Loucy (cell line): Measurements from ENCODE around the gene PLIN5.

Experiments used
- H2AFZ ChIP-seq: fragments of 200-600 bp; sonication (generic); 2 replicates; pipeline ENCODE4 v1.6.0; 2016; ENCODE audit warnings: antibody characterized with exemption, mild to moderate bottlenecking, low read length, moderate library complexity
- H3F3A ChIP-seq: fragments of 200-600 bp; 2 replicates; pipeline ENCODE4 v1.6.0; 2016; ENCODE audit warnings: antibody characterized with exemption, low read depth, mild to moderate bottlenecking
- H3K27me3 ChIP-seq: fragments of 200-600 bp; sonication (generic); 2 replicates; pipeline ENCODE4 v1.6.1; 2014; ENCODE audit warnings: low read length, mild to moderate bottlenecking; ENCODE audit not compliant: insufficient read depth, poor library complexity, severe bottlenecking
- H3K36me3 ChIP-seq: fragments of 200-600 bp; sonication (generic); 2 replicates; pipeline ENCODE4 v1.6.1; 2016; ENCODE audit warnings: low read length; ENCODE audit not compliant: insufficient read depth
- H3K4me1 ChIP-seq: fragments of 200-600 bp; sonication (generic); 2 replicates; pipeline ENCODE4 v1.5.1; 2014; ENCODE audit warnings: low read length, mild to moderate bottlenecking; ENCODE audit not compliant: insufficient read depth, poor library complexity, severe bottlenecking
- H3K4me2 ChIP-seq: fragments of 200-600 bp; sonication (generic); 2 replicates; pipeline ENCODE4 v1.6.0; 2014; ENCODE audit warnings: antibody characterized with exemption, low read length, low read depth, mild to moderate bottlenecking; ENCODE audit not compliant: poor library complexity, severe bottlenecking
- H3K4me3 ChIP-seq: fragments of 200-600 bp; sonication (generic); 2 replicates; pipeline ENCODE4 v1.5.1; 2014; ENCODE audit warnings: low read length, mild to moderate bottlenecking, mixed read lengths; ENCODE audit not compliant: poor library complexity, severe bottlenecking
- H3K79me2 ChIP-seq: fragments of 200-600 bp; sonication (generic); 2 replicates; pipeline ENCODE4 v1.6.1; 2014; ENCODE audit warnings: low read length; ENCODE audit not compliant: insufficient read depth
- H3K9ac ChIP-seq: fragments of 200-600 bp; sonication (generic); 2 replicates; pipeline ENCODE4 v1.6.0; 2014; ENCODE audit warnings: mild to moderate bottlenecking, low read depth, low read length, moderate library complexity; ENCODE audit not compliant: poor library complexity, severe bottlenecking
- H3K9me2 ChIP-seq: fragments of 200-600 bp; sonication (generic); replicated peaks from 2 replicates; pipeline ENCODE4 v1.6.1; 2016; ENCODE audit warnings: low read depth, low read length, mixed read lengths
- H3K9me3 ChIP-seq: fragments of 200-600 bp; sonication (generic); 2 replicates; pipeline ENCODE4 v1.6.1; 2014; ENCODE audit warnings: mild to moderate bottlenecking, antibody characterized with exemption, low read length, low read depth; ENCODE audit not compliant: insufficient read depth
- H4K20me1 ChIP-seq: fragments of 200-600 bp; sonication (generic); 2 replicates; pipeline ENCODE4 v1.6.0; 2014; ENCODE audit warnings: antibody characterized with exemption, low read length, mild to moderate bottlenecking; ENCODE audit not compliant: insufficient read depth, poor library complexity, severe bottlenecking
- EZH2phosphoT487 ChIP-seq: fragments of 200-600 bp; IDR thresholded peaks from 2 replicates; pipeline ENCODE4 v1.6.1; 2018; ENCODE audit warnings: antibody characterized with exemption, mild to moderate bottlenecking, moderate library complexity, borderline replicate concordance
- TF ChIP-seq, protein P1 (sequence below): fragments of 200-600 bp; sonication (generic); conservative IDR thresholded peaks from 2 replicates; pipeline ENCODE4 v1.5.1; 2014; ENCODE audit warnings: mild to moderate bottlenecking, antibody characterized with exemption, low read length

The PLIN5 gene

DNA sequence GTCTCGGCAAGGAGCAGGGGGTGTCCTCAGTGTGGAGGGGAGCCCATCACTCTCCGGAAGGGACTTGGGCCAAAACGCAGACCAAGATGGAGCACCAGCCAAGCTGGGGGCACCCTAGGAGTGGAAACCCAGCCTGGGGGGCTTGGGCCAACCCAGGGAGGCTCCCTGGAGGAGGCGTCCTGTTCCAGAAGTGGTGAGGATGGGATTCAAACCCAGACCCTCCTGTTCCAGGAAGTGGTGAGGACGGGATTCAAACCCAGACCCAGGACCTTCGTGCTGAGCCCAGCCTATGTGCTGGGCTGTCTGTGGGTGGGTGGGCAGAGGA is 15.9 kb downstream of the PLIN5 start:
- H3K9ac ChIP-seq: no peak overlapping the region
- TF ChIP-seq, protein P1, sequence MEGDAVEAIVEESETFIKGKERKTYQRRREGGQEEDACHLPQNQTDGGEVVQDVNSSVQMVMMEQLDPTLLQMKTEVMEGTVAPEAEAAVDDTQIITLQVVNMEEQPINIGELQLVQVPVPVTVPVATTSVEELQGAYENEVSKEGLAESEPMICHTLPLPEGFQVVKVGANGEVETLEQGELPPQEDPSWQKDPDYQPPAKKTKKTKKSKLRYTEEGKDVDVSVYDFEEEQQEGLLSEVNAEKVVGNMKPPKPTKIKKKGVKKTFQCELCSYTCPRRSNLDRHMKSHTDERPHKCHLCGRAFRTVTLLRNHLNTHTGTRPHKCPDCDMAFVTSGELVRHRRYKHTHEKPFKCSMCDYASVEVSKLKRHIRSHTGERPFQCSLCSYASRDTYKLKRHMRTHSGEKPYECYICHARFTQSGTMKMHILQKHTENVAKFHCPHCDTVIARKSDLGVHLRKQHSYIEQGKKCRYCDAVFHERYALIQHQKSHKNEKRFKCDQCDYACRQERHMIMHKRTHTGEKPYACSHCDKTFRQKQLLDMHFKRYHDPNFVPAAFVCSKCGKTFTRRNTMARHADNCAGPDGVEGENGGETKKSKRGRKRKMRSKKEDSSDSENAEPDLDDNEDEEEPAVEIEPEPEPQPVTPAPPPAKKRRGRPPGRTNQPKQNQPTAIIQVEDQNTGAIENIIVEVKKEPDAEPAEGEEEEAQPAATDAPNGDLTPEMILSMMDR: no peak
- TF ChIP-seq EZH2phosphoT487: no peak
- H3K36me3 ChIP-seq: no peaks in the 10 kb centered on the region
- no peaks in the 10 kb centered on the region for H3K4me1 ChIP-seq
- H3K27me3 ChIP-seq: no peaks in the 10 kb centered on the region
- no peak overlapping the region for H3K4me3 ChIP-seq
- H4K20me1 ChIP-seq: no peaks in the 10 kb centered on the region
- H3K4me2 ChIP-seq: no peak overlapping the region
- H3F3A ChIP-seq: no peaks in the 10 kb centered on the region
- no peaks in the 10 kb centered on the region for H3K9me2 ChIP-seq
- no peaks in the 10 kb centered on the region for H3K9me3 ChIP-seq
- no peaks in the 10 kb centered on the region for H3K79me2 ChIP-seq
- H2AFZ ChIP-seq: no peak overlapping the region

DNA sequence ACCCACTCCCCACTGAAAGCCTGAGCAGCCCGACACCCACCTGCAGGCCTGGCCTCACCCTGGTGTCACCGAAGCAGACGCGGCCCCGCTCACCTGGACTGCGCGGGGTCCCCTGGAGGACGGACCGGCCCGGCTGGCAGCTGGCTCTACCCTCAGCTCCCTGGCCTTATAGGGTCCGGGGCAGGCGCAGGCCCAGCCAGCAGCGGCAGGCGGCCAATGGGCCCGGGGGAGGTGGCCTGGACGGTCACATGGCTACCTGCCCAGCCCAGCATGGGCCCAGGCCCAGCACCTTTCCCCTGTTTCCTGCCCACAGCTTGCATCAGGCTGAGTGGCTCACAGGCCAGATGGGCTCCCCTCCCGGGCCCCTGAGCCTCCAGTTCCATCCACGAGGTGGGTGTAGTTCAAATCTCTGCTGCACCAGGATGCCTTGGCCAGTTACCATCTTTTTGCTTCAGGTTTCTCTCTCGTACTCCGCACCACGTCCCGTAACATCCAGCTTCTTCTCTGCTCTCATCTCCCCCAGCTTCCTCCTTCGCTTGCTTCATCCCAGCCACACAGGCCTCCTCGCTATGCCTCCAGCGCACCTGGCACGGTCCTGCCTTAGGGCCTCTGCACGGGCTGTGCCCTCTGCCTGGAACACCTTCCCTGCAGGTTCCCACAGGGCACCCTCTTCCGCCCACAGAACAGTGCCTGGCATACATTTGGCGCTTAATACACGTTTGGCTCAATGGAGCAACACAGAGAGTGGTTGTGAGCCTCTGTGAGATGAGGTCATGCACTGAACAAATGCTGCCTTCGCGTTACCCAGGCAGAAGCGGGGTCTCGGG is 16.5 kb downstream of the PLIN5 start, which contains the start of gene PLIN4:
Gene PLIN4 (minus strand): TSS at position 142 of the 827 bp plus-strand sequence. CDS start 214 bp downstream, outside the sequence.
- Histone ChIP-seq H3K9me3 (no peaks in the 10 kb centered on the region), H3K4me2 (no peak within 1 kb of the TSS), H3K9ac (no peak within 1 kb of the TSS), H3K36me3 (no peaks in the 10 kb centered on the region), H3K79me2 (no peaks in the 10 kb centered on the region), H3K27me3 (no peaks in the 10 kb centered on the region), H3K4me1 (no peaks in the 10 kb centered on the region), H3K9me2 (no peaks in the 10 kb centered on the region), H3F3A (no peaks in the 10 kb centered on the region), H4K20me1 (no peaks in the 10 kb centered on the region), H3K4me3 (no peak within 1 kb of the TSS), H2AFZ (no peak within 1 kb of the TSS)
- no peak for TF ChIP-seq EZH2phosphoT487
- TF ChIP-seq, protein P1: no peak

DNA sequence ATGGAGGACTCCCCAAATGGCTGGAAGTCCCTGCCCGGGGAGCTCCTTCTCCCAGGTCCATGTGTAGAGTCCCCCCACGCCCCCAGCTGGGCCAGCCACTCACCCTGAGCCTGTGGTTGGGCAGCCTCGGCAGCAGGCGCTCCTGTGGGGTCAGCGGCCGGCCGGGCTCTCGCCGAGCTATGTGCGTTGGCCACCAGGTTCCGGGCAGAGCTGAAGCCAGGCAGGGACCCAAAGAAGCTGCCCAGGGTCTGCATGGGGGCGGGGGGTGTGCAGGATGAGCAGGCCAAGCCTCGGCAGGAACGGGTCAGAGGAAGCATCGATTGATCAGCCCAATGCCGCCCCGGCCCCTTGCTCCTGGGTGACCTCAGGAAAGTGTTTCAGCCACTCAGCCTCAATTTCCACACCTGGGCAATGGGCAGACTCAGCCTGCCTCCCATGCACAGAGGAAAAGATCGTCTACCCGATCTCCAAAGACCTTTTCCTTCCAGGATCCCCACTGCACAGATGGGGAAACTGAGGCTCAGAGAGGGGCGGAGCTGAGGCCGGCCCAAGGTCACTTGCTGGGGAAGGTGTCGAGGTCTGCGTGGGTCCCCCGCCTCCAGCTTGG is 17.5 kb downstream of the PLIN5 start:
- no peak overlapping the region for H3K4me3 ChIP-seq
- no peaks in the 10 kb centered on the region for H3K9me3 ChIP-seq
- no peaks in the 10 kb centered on the region for H3K4me1 ChIP-seq
- H3F3A ChIP-seq: no peaks in the 10 kb centered on the region
- no peaks in the 10 kb centered on the region for H3K36me3 ChIP-seq
- no peak overlapping the region for H3K4me2 ChIP-seq
- no peak overlapping the region for H2AFZ ChIP-seq
- H3K9ac ChIP-seq: no peak overlapping the region
- no peaks in the 10 kb centered on the region for H4K20me1 ChIP-seq
- TF ChIP-seq, protein P1: no peak
- TF ChIP-seq EZH2phosphoT487: no peak
- no peaks in the 10 kb centered on the region for H3K9me2 ChIP-seq
- no peaks in the 10 kb centered on the region for H3K27me3 ChIP-seq
- no peaks in the 10 kb centered on the region for H3K79me2 ChIP-seq
